Small intestine (tissue), 7 donors: ENCODE data around the gene CNOT6. TPM values are rescaled to one million over a fixed set of nuclear protein-coding genes. Genes with fewer than 3 reads are reported as not detected.
"Not testable (repeated sequence)": the region's sequence is repeated elsewhere in the genome, so short reads cannot be mapped to it uniquely, and the experiment has no call there.

Source experiments
- DNase-seq, 2 donors: peaks; one replicate each; pipeline versions ENCODE4 v3.0.0 to v3.0.0-alpha.2; 2013
- FAIRE-seq: peaks from 2 replicates; lab custom pipeline; 2012; peaks lifted over from hg19 to GRCh38; lab: Jason Lieb, UNC
- H3K27ac ChIP-seq, 3 donors: one replicate each; pipeline ENCODE4 v1.5.1; 2013; ENCODE audit warnings: low read length in 2 of 3, mild to moderate bottlenecking in 2 of 3, control low read depth in 1 of 3, inconsistent platforms in 1 of 3, low read depth in 1 of 3, moderate library complexity in 1 of 3
- H3K27me3 ChIP-seq, 3 donors: one replicate each; pipeline ENCODE4 v1.6.1; 2013; ENCODE audit warnings: low read length in 3 of 3, inconsistent platforms in 1 of 3; ENCODE audit not compliant: control insufficient read depth in 3 of 3, insufficient read depth in 3 of 3
- H3K36me3 ChIP-seq, 3 donors: one replicate each; pipeline ENCODE4 v1.6.1; 2013; ENCODE audit warnings: low read length in 3 of 3, inconsistent platforms in 1 of 3, low read depth in 1 of 3, mild to moderate bottlenecking in 1 of 3, moderate library complexity in 1 of 3; ENCODE audit not compliant: control insufficient read depth in 3 of 3, insufficient read depth in 2 of 3
- H3K4me1 ChIP-seq, 3 donors: one replicate each; pipeline ENCODE4 v1.6.1; 2013; ENCODE audit warnings: low read length in 2 of 3, inconsistent platforms in 1 of 3, low read depth in 1 of 3, mild to moderate bottlenecking in 1 of 3, moderate library complexity in 1 of 3; ENCODE audit not compliant: control insufficient read depth in 3 of 3, insufficient read depth in 2 of 3
- H3K4me3 ChIP-seq, 3 donors: one replicate each; pipeline ENCODE4 v1.5.1; 2013; ENCODE audit warnings: low read length in 3 of 3, control low read depth in 1 of 3, inconsistent platforms in 1 of 3, low read depth in 1 of 3, mild to moderate bottlenecking in 1 of 3, moderate library complexity in 1 of 3
- H3K9me3 ChIP-seq, 2 donors: one replicate each; pipeline ENCODE4 v1.6.1; 2013; ENCODE audit warnings: low read depth in 1 of 2, low read length in 1 of 2; ENCODE audit not compliant: control insufficient read depth in 2 of 2, insufficient read depth in 1 of 2
- WGBS, 3 donors: extraction: QIAGEN DNeasy Blood & Tissue Kit; methylation state at CpG; one replicate each; pipeline ENCODE4 v1.1.7; 2013; 5-methylcytosine and 5-hydroxymethylcytosine counted together
- polyA plus RNA-seq, 4 donors: library from polyadenylated mRNA; stranded (reverse) in 3 of 4; unstranded in 1 of 4; fragments of 200-250 nt in 3 of 4; fragments of 120-200 nt in 1 of 4; gene quantifications; one replicate each; pipeline versions ENCODE4 v1.2.1 to v1.2.3, GENCODE V29; 2013
- donor health status: healthy with polysubstance abuse.
- donor health status: control.
- donor health status: control.
- donor health status: Bipolar disorder and iron deficiency.
- donor health status: healthy.

The CNOT6 gene
- polyA plus RNA-seq, 4 donors = 9.5 to 30.7 (median 14.5) TPM

- DNase-seq (no peak), FAIRE-seq (no peak)
- no peak overlapping the region for H3K27ac ChIP-seq
- H3K9me3 ChIP-seq = no peaks in the 10 kb centered on the region
- H3K4me3 ChIP-seq = no peak overlapping the region
- H3K36me3 ChIP-seq = peaks cover 0 to 9% (median 3%) of the 10 kb centered on the region in 3 donors
- 58 to 66% (median 59%) methylated on average over 4 of the region's 4 CpGs for WGBS, 3 donors
- H3K4me1 ChIP-seq = peaks cover 0 to 5% (median 4%) of the 10 kb centered on the region in 3 donors
- no peaks in the 10 kb centered on the region for H3K27me3 ChIP-seq
Observed at GRCh38 chr5:180523629-180524466, 29.7 kb downstream of the CNOT6 start.

- Histone ChIP-seq H3K36me3 (peaks cover 4 to 12% (median 7%) of the 10 kb centered on the region in 3 donors), H3K27ac (no peak overlapping the region), H3K4me3 (no peak overlapping the region), H3K27me3 (no peaks in the 10 kb centered on the region), H3K9me3 (no peaks in the 10 kb centered on the region), H3K4me1 (peaks cover 0 to 5% (median 4%) of the 10 kb centered on the region in 3 donors)
- DNase-seq (no peak), FAIRE-seq (no peak)
- 91 to 94% (median 93%) methylated on average over 4 of the region's 4 CpGs for WGBS, 3 donors
Observed at GRCh38 chr5:180525399-180525798, 31.2 kb downstream of the CNOT6 start.

GRCh38 chr5:180526269-180526668 is 32.1 kb downstream of the CNOT6 start:
- FAIRE-seq (no peak), DNase-seq (no peak)
- Histone ChIP-seq H3K27ac (no peak overlapping the region), H3K9me3 (no peaks in the 10 kb centered on the region), H3K27me3 (no peaks in the 10 kb centered on the region), H3K36me3 (peaks cover 4 to 12% (median 7%) of the 10 kb centered on the region in 3 donors), H3K4me1 (peaks cover 0 to 5% (median 4%) of the 10 kb centered on the region in 3 donors), H3K4me3 (no peak overlapping the region)
- 89 to 93% (median 90%) methylated on average over 4 of the region's 4 CpGs for WGBS, 3 donors

GRCh38 chr5:180527659-180528058 is 33.5 kb downstream of the CNOT6 start:
- no peak overlapping the region for H3K27ac ChIP-seq
- WGBS, 3 donors = 96 to 98% (median 98%) methylated on average over 15 of the region's 15 CpGs
- DNase-seq (no peak), FAIRE-seq (no peak)
- H3K27me3 ChIP-seq = no peaks in the 10 kb centered on the region
- peaks cover 0 to 5% (median 4%) of the 10 kb centered on the region in 3 donors for H3K4me1 ChIP-seq
- H3K9me3 ChIP-seq = no peaks in the 10 kb centered on the region
- H3K36me3 ChIP-seq = peaks cover 4 to 18% (median 9%) of the 10 kb centered on the region in 3 donors
- H3K4me3 ChIP-seq = no peak overlapping the region

GRCh38 chr5:180531036-180531585 is 36.9 kb downstream of the CNOT6 start:
- 94 to 98% (median 98%) methylated on average over 26 to 43 of the region's 43 CpGs for WGBS, 3 donors
- H3K27me3 ChIP-seq, H3K27ac ChIP-seq, DNase-seq, H3K4me1 ChIP-seq, FAIRE-seq, H3K9me3 ChIP-seq, H3K4me3 ChIP-seq: not testable (repeated sequence)
- H3K36me3 ChIP-seq = peaks cover 4 to 28% (median 14%) of the 10 kb centered on the region in 3 donors

GRCh38 chr5:180532268-180532667 is 38.1 kb downstream of the CNOT6 start:
- Histone ChIP-seq H3K9me3 (no peaks in the 10 kb centered on the region), H3K27me3 (no peaks in the 10 kb centered on the region), H3K36me3 (peaks cover 4 to 33% (median 11%) of the 10 kb centered on the region in 3 donors), H3K4me3 (no peak overlapping the region), H3K4me1 (no peaks in the 10 kb centered on the region), H3K27ac (no peak overlapping the region)
- WGBS, 3 donors = 97 to 100% (median 100%) methylated on average over 1 of the region's 1 CpG
- no peak for DNase-seq
- no peak for FAIRE-seq

- DNase-seq (no peak), FAIRE-seq (no peak)
- 45 to 79% (median 77%) methylated on average over 1 of the region's 1 CpG for WGBS, 3 donors
- Histone ChIP-seq H3K9me3 (no peaks in the 10 kb centered on the region), H3K4me3 (no peak overlapping the region), H3K36me3 (peaks cover 4 to 31% (median 11%) of the 10 kb centered on the region in 3 donors), H3K27ac (no peak overlapping the region), H3K4me1 (no peaks in the 10 kb centered on the region), H3K27me3 (no peaks in the 10 kb centered on the region)
Observed at GRCh38 chr5:180533845-180534244, 39.7 kb downstream of the CNOT6 start.

- Histone ChIP-seq H3K27ac (no peak overlapping the region), H3K4me3 (no peak overlapping the region), H3K9me3 (no peaks in the 10 kb centered on the region), H3K36me3 (peaks cover 0 to 28% (median 7%) of the 10 kb centered on the region in 3 donors), H3K27me3 (no peaks in the 10 kb centered on the region), H3K4me1 (no peaks in the 10 kb centered on the region)
- DNase-seq (no peak), FAIRE-seq (no peak)
- WGBS, 3 donors = 87 to 91% (median 90%) methylated on average over 4 of the region's 4 CpGs
Observed at GRCh38 chr5:180535573-180535972, 41.4 kb downstream of the CNOT6 start.
